ENCODE results near the gene MICU1.

MICU1 gene

DNA sequence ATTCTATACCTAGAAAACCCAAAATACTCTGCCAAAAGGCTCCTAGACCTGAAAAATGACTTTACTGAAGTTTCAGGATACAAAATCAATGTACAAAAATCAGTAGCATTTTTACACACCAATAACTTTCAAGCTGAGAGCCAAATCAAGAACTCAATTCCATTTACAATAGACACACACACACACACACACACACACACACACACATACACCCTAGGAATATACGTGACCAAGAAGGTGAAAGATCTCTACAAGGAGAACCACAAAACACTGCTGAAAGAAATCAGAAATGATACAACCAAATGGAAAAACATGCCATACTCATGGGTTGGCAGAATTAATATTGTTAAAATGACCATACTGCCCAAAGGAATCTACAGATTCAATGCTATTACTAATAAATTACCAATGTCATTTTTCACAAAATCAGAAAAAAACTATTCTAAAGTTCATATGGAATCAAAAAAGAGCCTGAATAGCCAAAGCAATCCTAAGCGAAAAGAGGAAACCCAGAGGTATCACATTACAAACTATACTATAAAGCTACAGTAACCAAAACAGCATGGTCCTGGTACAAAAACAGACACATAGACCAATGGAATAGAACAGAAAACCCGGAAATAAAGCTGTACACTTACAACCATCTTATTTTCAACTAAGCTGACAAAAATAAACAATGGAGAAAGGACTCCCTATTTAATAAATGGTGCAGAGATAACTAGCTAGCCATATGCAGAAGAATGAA lies 122.0 kb downstream of the MICU1 start:
- POLR2A ChIA-PET = no interaction called here
- CTCF ChIA-PET = no interaction called here
- no peak overlapping the region for H3K4me3 ChIP-seq (ENCODE audit: low read depth, low read length)
- no peak for DNase-seq (ENCODE audit: low read depth, low spot score)
- TF ChIP-seq, protein P1, sequence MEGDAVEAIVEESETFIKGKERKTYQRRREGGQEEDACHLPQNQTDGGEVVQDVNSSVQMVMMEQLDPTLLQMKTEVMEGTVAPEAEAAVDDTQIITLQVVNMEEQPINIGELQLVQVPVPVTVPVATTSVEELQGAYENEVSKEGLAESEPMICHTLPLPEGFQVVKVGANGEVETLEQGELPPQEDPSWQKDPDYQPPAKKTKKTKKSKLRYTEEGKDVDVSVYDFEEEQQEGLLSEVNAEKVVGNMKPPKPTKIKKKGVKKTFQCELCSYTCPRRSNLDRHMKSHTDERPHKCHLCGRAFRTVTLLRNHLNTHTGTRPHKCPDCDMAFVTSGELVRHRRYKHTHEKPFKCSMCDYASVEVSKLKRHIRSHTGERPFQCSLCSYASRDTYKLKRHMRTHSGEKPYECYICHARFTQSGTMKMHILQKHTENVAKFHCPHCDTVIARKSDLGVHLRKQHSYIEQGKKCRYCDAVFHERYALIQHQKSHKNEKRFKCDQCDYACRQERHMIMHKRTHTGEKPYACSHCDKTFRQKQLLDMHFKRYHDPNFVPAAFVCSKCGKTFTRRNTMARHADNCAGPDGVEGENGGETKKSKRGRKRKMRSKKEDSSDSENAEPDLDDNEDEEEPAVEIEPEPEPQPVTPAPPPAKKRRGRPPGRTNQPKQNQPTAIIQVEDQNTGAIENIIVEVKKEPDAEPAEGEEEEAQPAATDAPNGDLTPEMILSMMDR (IDR thresholded peaks at IDR 0.05; ENCODE audit: insufficient read depth, low read length, missing control alignments) = no peak

DNA sequence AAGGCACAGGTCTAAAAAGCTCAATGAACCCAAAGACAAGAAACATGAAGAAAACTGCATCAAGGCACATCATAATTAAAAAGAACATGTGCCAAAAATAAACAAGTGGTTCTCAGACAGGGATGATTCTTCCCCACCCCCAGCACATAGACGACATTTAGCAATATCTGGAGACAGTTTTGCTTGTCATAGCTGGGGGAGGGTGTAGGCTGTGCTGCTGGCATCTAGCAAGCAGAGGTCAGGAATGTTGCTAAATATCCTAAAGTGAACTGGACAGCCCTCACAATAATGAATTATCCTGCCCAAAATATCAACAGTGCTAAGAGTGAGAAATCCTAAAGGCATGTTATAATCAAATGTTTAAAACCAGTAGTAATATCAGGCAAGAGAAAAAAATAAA lies 122.6 kb downstream of the MICU1 start:
- POLR2A ChIA-PET = no interaction called here
- no peak overlapping the region for H3K4me3 ChIP-seq (ENCODE audit: low read depth, low read length)
- DNase-seq (ENCODE audit: low read depth, low spot score) = peak; percentile 41
- CTCF ChIA-PET = no interaction called here
- TF ChIP-seq, protein P1 (IDR thresholded peaks at IDR 0.05; ENCODE audit: insufficient read depth, low read length, missing control alignments) = no peak

DNA sequence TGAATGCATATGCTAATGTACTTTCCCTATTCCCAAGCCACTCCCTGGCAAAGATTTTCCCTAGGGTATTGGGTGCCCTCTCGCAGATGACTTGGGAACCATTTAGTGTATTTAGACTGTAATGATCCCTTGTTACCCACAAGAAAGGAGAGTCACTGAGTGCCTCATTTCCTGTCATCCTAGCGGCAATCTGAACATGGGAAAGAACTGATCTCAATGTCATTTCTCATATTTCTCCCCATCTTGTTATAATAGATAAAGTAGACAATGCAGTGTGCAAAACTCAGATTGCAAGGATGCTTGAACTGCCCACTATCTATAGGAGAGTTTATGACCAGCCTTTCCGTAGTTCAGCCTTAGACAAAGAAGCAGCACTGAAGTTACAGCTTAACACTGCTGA lies 123.3 kb downstream of the MICU1 start:
- no peak overlapping the region for H3K4me3 ChIP-seq (ENCODE audit: low read depth, low read length)
- TF ChIP-seq, protein P1 (IDR thresholded peaks at IDR 0.05; ENCODE audit: insufficient read depth, low read length, missing control alignments) = no peak
- ChIA-PET CTCF (no interaction called here), POLR2A (no interaction called here)
- DNase-seq (ENCODE audit: low read depth, low spot score) = no peak

DNA sequence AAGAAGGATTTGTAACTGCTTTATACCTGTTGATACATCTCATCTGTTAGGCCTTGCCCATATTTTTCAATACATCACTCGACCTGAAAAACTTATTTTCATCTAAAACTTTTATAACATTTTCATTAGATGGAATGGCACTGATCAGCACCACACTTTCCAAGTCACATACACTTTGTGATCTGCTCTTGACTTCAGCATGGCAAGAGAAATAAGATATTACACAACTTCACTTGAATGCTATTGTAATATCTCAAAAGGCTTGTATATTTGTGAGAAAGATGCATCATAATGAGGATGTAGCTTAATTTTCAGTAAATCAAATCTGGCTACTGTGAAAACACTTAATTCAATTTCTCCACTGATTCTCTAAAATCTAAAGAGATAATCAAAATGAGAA lies 126.2 kb downstream of the MICU1 start:
- DNase-seq (ENCODE audit: low read depth, low spot score) = no peak
- H3K4me3 ChIP-seq (ENCODE audit: low read depth, low read length) = no peak overlapping the region
- TF ChIP-seq, protein P1 (IDR thresholded peaks at IDR 0.05; ENCODE audit: insufficient read depth, low read length, missing control alignments) = no peak
- ChIA-PET POLR2A (no interaction called here), CTCF (interaction anchor here (1.2 kb wide), 1 partner anchor 125 kb away, joined by 3 read pairs; no protein-coding TSS in a partner anchor)

DNA sequence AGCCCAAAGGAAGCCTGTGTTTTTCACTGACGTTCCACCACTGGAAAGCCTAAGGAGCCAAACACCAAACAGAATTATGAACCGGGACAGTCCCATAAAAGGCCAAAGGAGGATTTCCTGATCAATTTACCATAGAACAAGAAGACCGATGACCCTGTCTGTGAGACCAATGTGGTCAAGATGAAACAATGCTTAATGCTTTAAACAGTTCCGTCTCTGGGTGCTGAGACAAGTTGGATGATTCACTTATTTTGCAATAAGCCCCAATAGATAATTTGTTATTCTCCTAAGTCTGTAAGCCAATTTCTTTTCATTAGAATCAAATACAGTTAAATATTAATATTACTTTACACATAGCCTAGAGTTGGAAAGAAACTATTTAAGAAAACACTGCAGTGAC lies 134.9 kb downstream of the MICU1 start:
- CTCF ChIA-PET = no interaction called here
- DNase-seq (ENCODE audit: low read depth, low spot score) = no peak
- POLR2A ChIA-PET = no interaction called here
- no peak overlapping the region for H3K4me3 ChIP-seq (ENCODE audit: low read depth, low read length)
- TF ChIP-seq, protein P1 (IDR thresholded peaks at IDR 0.05; ENCODE audit: insufficient read depth, low read length, missing control alignments) = no peak

DNA sequence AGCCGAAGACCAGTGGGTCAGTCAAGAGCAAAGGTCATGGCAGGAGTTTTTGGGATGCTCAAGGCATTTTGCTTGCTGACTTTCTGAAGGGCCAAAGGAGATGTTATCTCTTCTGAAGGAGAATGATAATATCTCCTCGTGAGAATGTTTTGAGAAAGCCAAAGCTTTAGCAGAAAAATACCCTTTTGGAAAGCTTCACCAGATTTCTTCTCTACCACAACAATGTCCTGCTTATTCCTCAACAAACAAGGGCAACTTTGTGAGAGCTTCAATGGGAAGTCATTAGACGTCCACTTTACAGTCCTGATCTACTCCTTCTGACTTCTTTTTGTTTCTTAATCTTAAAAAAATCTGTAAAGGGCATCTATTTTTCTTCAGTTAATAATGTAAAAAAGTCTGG lies 138.4 kb downstream of the MICU1 start:
- CTCF ChIA-PET = no interaction called here
- POLR2A ChIA-PET = no interaction called here

More for the DNA sequence above, 138.4 kb downstream of the MICU1 start:
- TF ChIP-seq, protein P1 (IDR thresholded peaks at IDR 0.05; ENCODE audit: insufficient read depth, low read length, missing control alignments) = no peak
- H3K4me3 ChIP-seq (ENCODE audit: low read depth, low read length) = no peak overlapping the region
- no peak for DNase-seq (ENCODE audit: low read depth, low spot score)

Measured in AG04449 (cell line).